K562 (cell line): Measurements from ENCODE around the gene KRTAP3-2.

Source experiments
- CAMTA2 ChIP-seq: fragments of 250-450 bp; sonication (Bioruptor Pico); conservative IDR thresholded peaks from 2 replicates; pipeline ENCODE4 v1.5.1; 2022
- CBX2 ChIP-seq: fragments of 200-600 bp; sonication (generic); IDR thresholded peaks from one replicate; pipeline ENCODE4 v1.6.1; 2012; ENCODE audit warnings: mild to moderate bottlenecking, low read length, inconsistent platforms; ENCODE audit not compliant: insufficient read depth, poor library complexity, severe bottlenecking
- CHD4 ChIP-seq: fragments of 200-600 bp; sonication (generic); IDR thresholded peaks from 3 replicates; pipeline ENCODE4 v1.6.1; 2012; ENCODE audit warnings: low read depth, mild to moderate bottlenecking, mixed read lengths, low read length, inconsistent platforms; ENCODE audit not compliant: insufficient read depth, insufficient replicate concordance, poor library complexity, severe bottlenecking
- ERF ChIP-seq: fragments of 450-650 bp; formaldehyde crosslinking; IDR thresholded peaks from 2 replicates; pipeline ENCODE4 v1.4.0; 2020; ENCODE audit warnings: mild to moderate bottlenecking, mixed read lengths
- HDAC3 ChIP-seq: fragments of 450-650 bp; IDR thresholded peaks from 2 replicates; pipeline ENCODE4 v1.6.1; 2018; ENCODE audit warnings: borderline replicate concordance, mild to moderate bottlenecking, moderate library complexity; ENCODE audit not compliant: partially characterized antibody
- NFYB ChIP-seq: IDR thresholded peaks from 2 replicates; pipeline ENCODE4 v1.6.1; 2011; ENCODE audit warnings: mild to moderate bottlenecking, moderate library complexity; ENCODE audit not compliant: insufficient read length; ENCODE audit errors: extremely low read depth
- POLR2AphosphoS5 ChIP-seq: IDR thresholded peaks from 2 replicates; pipeline ENCODE4 v1.6.1; 2011; ENCODE audit warnings: mild to moderate bottlenecking, low read depth, low read length, moderate library complexity; ENCODE audit not compliant: control insufficient read depth, insufficient read depth
- SRF ChIP-seq, 2 experiments: fragments of 250-450, 450-650 bp in 1 of 2; sonication (Bioruptor Pico) in 1 of 2; sonication (generic) in 1 of 2; formaldehyde crosslinking; IDR thresholded peaks; 2 replicates each; pipeline versions ENCODE4 v1.5.0 to v1.5.1; 2020 to 2022; ENCODE audit warnings: mild to moderate bottlenecking in 1 of 2, missing genetic modification reagents in 1 of 2
- TEAD4 ChIP-seq, 2 experiments: sonication (generic) in 1 of 2; formaldehyde crosslinking in 1 of 2; IDR thresholded peaks; 2 replicates each; pipeline versions ENCODE4 v1.6.1 to v1.8.0; 2012 to 2022; ENCODE audit warnings: borderline replicate concordance in 1 of 2, inconsistent platforms in 1 of 2, low read length in 1 of 2, mild to moderate bottlenecking in 1 of 2, missing genetic modification reagents in 1 of 2
- ZNF174 ChIP-seq: fragments of 250-450 bp; sonication (Bioruptor Pico); IDR thresholded peaks from 2 replicates; pipeline ENCODE4 v1.4.0; 2020; ENCODE audit warnings: mild to moderate bottlenecking
- TF ChIP-seq, protein P1 (sequence below), 3 experiments: IDR thresholded peaks in 2 of 3; conservative IDR thresholded peaks in 1 of 3; 2 replicates each; pipeline ENCODE4 v1.5.1; 2011 to 2012; ENCODE audit warnings: low read length in 3 of 3, mild to moderate bottlenecking in 3 of 3, control low read depth in 2 of 3, improper control_type of control experiment in 1 of 3, inconsistent platforms in 1 of 3, low read depth in 1 of 3, mixed read lengths in 1 of 3, moderate library complexity in 1 of 3; ENCODE audit not compliant: insufficient read depth in 2 of 3

GRCh38 chr17:40967582-40967981 lies 32.1 kb downstream of the KRTAP3-2 start:
- no peak for TF ChIP-seq CBX2
- no peak for TF ChIP-seq TEAD4 (IDR thresholded peaks at IDR 0.05; ENCODE audit: low read length)
- TF ChIP-seq TEAD4 (CRISPR knock-in tag; IDR thresholded peaks at IDR 0.05; ENCODE audit: borderline replicate concordance), result no peak
- TF ChIP-seq CHD4, result no peak
- TF ChIP-seq, protein P1, sequence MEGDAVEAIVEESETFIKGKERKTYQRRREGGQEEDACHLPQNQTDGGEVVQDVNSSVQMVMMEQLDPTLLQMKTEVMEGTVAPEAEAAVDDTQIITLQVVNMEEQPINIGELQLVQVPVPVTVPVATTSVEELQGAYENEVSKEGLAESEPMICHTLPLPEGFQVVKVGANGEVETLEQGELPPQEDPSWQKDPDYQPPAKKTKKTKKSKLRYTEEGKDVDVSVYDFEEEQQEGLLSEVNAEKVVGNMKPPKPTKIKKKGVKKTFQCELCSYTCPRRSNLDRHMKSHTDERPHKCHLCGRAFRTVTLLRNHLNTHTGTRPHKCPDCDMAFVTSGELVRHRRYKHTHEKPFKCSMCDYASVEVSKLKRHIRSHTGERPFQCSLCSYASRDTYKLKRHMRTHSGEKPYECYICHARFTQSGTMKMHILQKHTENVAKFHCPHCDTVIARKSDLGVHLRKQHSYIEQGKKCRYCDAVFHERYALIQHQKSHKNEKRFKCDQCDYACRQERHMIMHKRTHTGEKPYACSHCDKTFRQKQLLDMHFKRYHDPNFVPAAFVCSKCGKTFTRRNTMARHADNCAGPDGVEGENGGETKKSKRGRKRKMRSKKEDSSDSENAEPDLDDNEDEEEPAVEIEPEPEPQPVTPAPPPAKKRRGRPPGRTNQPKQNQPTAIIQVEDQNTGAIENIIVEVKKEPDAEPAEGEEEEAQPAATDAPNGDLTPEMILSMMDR (IDR thresholded peaks at IDR 0.05 in 2 of 3, conservative IDR thresholded peaks at IDR 0.05 in 1 of 3; ENCODE audit: insufficient read depth in 2 of 3, low read depth in 1 of 3, low read length in 3 of 3), result no peak
- no peak for TF ChIP-seq ERF (CRISPR knock-in tag)
- no peak for TF ChIP-seq NFYB
- no peak for TF ChIP-seq SRF (CRISPR knock-in tag; IDR thresholded peaks at IDR 0.05)
- no peak for TF ChIP-seq HDAC3
- TF ChIP-seq ZNF174 (CRISPR knock-in tag), result no peak
- no peak for TF ChIP-seq POLR2AphosphoS5
- TF ChIP-seq CAMTA2 (CRISPR knock-in tag), result no peak
